ENCODE measurements around the gene ILKAP. TPM values are rescaled to one million over a fixed set of nuclear protein-coding genes. Genes with fewer than 3 reads are reported as not detected.

The ILKAP gene
- polyA plus RNA-seq, 2 of the 4 experiments (the other 2 are of a cell fraction): 36.3 to 41.4 TPM

DNA sequence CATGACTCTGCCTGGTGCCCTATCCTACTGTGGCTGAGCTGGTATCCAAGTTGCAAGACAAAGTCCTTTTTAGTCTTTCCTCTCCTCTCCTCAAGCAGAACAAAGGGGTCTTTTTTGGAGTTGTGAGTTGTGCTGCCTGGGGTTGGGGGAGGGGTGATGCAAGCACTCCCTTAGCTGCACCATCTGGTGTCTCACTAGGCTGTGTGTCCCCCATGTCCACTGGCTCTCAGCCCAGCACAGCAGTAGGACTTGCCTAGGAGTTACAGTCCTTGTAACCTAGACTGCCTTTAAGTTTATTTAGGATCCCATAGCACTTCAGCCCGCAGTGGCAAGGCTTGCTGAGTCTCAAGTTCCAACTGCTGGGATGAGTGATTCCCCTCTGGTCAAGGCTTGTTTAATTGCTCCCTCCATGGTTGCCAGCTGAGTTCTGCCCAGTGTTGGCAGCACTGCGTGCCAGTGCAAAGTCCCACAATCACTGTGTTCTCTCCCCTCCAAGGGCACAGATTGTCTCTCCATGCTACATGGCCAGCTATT lies 13.2 kb upstream of the ILKAP start:
- Histone ChIP-seq H3K9me3 (no peaks in the 10 kb centered on the region), H3K27ac (no peak overlapping the region), H3K4me3 (no peak overlapping the region), H3K4me1 (no peaks in the 10 kb centered on the region), H3K4me2 (no peak overlapping the region)
- ATAC-seq: no peak
- no peak for FAIRE-seq
- POLR2A ChIA-PET: no interaction called here
- whole genome bisulfite sequencing (ENCODE audit: missing lambda C conversion rate): 70% methylated on average over 2 of the region's 2 CpGs
- DNase-seq (ENCODE audit: low read depth in 1 of 2, low spot score in 1 of 2): no peak
- TF ChIP-seq ZSCAN20 (CRISPR knock-in tag; IDR thresholded peaks at IDR 0.05) (no peak), CHD2 (IDR thresholded peaks at IDR 0.05; ENCODE audit: low read length, partially characterized antibody) (no peak), HOXB5 (CRISPR knock-in tag; IDR thresholded peaks at IDR 0.05) (no peak), RAD21 (conservative IDR thresholded peaks at IDR 0.05 in 1 of 2, IDR thresholded peaks at IDR 0.05 in 1 of 2) (no peak), TP53 (CRISPR knock-in tag; IDR thresholded peaks at IDR 0.05) (no peak), POLR2A (IDR thresholded peaks at IDR 0.05; ENCODE audit: low read length) (no peak), EHF (CRISPR knock-in tag; IDR thresholded peaks at IDR 0.05) (no peak), ESRRA (IDR thresholded peaks at IDR 0.05; ENCODE audit: borderline replicate concordance, low read length) (no peak), NR3C1 (IDR thresholded peaks at IDR 0.05) (no peak), KDM1A (IDR thresholded peaks at IDR 0.05; ENCODE audit: low read depth) (no peak), BHLHE40 (IDR thresholded peaks at IDR 0.05; ENCODE audit: low read depth, low read length) (no peak), NFE2L2 (conservative IDR thresholded peaks at IDR 0.05; ENCODE audit: low read length) (no peak)
- TF ChIP-seq, protein P1, sequence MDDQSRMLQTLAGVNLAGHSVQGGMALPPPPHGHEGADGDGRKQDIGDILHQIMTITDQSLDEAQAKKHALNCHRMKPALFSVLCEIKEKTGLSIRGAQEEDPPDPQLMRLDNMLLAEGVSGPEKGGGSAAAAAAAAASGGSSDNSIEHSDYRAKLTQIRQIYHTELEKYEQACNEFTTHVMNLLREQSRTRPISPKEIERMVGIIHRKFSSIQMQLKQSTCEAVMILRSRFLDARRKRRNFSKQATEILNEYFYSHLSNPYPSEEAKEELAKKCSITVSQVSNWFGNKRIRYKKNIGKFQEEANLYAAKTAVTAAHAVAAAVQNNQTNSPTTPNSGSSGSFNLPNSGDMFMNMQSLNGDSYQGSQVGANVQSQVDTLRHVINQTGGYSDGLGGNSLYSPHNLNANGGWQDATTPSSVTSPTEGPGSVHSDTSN (IDR thresholded peaks at IDR 0.05): no peak
- TF ChIP-seq, protein P2, sequence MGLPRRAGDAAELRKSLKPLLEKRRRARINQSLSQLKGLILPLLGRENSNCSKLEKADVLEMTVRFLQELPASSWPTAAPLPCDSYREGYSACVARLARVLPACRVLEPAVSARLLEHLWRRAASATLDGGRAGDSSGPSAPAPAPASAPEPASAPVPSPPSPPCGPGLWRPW (IDR thresholded peaks at IDR 0.05): no peak
- TF ChIP-seq, protein P3, sequence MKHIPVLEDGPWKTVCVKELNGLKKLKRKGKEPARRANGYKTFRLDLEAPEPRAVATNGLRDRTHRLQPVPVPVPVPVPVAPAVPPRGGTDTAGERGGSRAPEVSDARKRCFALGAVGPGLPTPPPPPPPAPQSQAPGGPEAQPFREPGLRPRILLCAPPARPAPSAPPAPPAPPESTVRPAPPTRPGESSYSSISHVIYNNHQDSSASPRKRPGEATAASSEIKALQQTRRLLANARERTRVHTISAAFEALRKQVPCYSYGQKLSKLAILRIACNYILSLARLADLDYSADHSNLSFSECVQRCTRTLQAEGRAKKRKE (CRISPR knock-in tag; IDR thresholded peaks at IDR 0.05; ENCODE audit: low read depth): no peak
- TF ChIP-seq, protein P4, sequence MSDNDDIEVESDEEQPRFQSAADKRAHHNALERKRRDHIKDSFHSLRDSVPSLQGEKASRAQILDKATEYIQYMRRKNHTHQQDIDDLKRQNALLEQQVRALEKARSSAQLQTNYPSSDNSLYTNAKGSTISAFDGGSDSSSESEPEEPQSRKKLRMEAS (IDR thresholded peaks at IDR 0.05): no peak
- CTCF ChIA-PET: interaction anchor here (0.6 to 0.7 kb wide), 2 partner anchors 18 to 441 kb away, joined by 3 read pairs; no protein-coding TSS in a partner anchor

DNA sequence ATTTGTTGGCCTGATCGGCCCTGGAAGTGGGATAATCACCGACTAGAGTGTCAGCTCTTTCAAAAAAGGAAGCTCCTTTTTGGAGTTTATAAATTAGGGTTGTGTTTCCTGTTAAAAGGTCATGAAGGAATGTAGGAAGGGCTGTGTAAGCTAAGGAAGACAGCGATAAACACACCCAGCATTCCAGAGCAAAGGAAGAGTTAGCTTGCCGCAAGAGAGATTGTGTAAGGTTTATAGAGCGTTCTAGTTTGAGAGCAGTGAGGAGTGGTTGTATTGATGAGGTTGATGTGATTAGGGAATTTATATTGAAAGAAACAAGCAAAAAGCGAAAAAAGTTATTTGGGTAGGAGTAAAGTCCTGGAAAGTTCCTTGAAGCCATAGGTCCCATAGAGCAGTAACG lies 3.5 kb upstream of the ILKAP start:
- POLR2A ChIA-PET: no interaction called here
- peaks cover 7% of the 10 kb centered on the region for H3K4me1 ChIP-seq
- no peak overlapping the region for H3K4me2 ChIP-seq
- H3K27ac ChIP-seq: no peak overlapping the region
- DNase-seq (ENCODE audit: low read depth in 1 of 2, low spot score in 1 of 2): no peak
- TF ChIP-seq BHLHE40 (IDR thresholded peaks at IDR 0.05; ENCODE audit: low read depth, low read length) (no peak), HOXA7 (CRISPR knock-in tag; IDR thresholded peaks at IDR 0.05) (no peak), POLR2AphosphoS2 (conservative IDR thresholded peaks at IDR 0.05; ENCODE audit: low read length) (no peak), CBX8 (IDR thresholded peaks at IDR 0.05) (no peak), RAD21 (conservative IDR thresholded peaks at IDR 0.05 in 1 of 2, IDR thresholded peaks at IDR 0.05 in 1 of 2) (no peak), PHF8 (IDR thresholded peaks at IDR 0.05; ENCODE audit: borderline replicate concordance, low read depth) (no peak), NPAS2 (CRISPR knock-in tag; IDR thresholded peaks at IDR 0.05; ENCODE audit: borderline replicate concordance) (no peak), GATA3 (IDR thresholded peaks at IDR 0.05; ENCODE audit: borderline replicate concordance) (no peak), CHD2 (IDR thresholded peaks at IDR 0.05; ENCODE audit: low read length, partially characterized antibody) (no peak)
- TF ChIP-seq, protein P5, sequence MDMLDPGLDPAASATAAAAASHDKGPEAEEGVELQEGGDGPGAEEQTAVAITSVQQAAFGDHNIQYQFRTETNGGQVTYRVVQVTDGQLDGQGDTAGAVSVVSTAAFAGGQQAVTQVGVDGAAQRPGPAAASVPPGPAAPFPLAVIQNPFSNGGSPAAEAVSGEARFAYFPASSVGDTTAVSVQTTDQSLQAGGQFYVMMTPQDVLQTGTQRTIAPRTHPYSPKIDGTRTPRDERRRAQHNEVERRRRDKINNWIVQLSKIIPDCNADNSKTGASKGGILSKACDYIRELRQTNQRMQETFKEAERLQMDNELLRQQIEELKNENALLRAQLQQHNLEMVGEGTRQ (IDR thresholded peaks at IDR 0.05): no peak
- TF ChIP-seq, protein P2 (IDR thresholded peaks at IDR 0.05): no peak
- TF ChIP-seq, protein P6, sequence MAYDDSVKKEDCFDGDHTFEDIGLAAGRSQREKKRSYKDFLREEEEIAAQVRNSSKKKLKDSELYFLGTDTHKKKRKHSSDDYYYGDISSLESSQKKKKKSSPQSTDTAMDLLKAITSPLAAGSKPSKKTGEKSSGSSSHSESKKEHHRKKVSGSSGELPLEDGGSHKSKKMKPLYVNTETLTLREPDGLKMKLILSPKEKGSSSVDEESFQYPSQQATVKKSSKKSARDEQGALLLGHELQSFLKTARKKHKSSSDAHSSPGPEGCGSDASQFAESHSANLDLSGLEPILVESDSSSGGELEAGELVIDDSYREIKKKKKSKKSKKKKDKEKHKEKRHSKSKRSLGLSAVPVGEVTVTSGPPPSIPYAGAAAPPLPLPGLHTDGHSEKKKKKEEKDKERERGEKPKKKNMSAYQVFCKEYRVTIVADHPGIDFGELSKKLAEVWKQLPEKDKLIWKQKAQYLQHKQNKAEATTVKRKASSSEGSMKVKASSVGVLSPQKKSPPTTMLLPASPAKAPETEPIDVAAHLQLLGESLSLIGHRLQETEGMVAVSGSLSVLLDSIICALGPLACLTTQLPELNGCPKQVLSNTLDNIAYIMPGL (CRISPR knock-in tag; IDR thresholded peaks at IDR 0.05; ENCODE audit: borderline replicate concordance): no peak
- CTCF ChIA-PET: interaction anchor here (1.2 kb wide), 1 partner anchor 56 kb away, joined by 3 read pairs; no protein-coding TSS in a partner anchor
- H3K9me3 ChIP-seq: no peaks in the 10 kb centered on the region
- no peak overlapping the region for H3K4me3 ChIP-seq
- ATAC-seq: no peak
- no peak for FAIRE-seq
- WGBS (ENCODE audit: missing lambda C conversion rate): 63% methylated on average over 7 of the region's 7 CpGs
